Karpas-422 (cell line): ENCODE results near the gene GLP2R. TPM values are rescaled to one million over a fixed set of nuclear protein-coding genes. Genes with fewer than 3 reads are reported as not detected.

Experiments
- DNase-seq: peaks from one replicate; pipeline ENCODE4 v3.0.0-alpha.2; 2015
- H2AFZ ChIP-seq: fragments of 200-600 bp; sonication (generic); 2 replicates; pipeline ENCODE4 v1.6.1; 2014; ENCODE audit warnings: antibody characterized with exemption, low read length, mixed read lengths
- H3K27ac ChIP-seq: fragments of 200-600 bp; sonication (generic); 2 replicates; pipeline ENCODE4 v1.5.1; 2014; ENCODE audit warnings: mild to moderate bottlenecking, low read length, moderate library complexity
- H3K27me3 ChIP-seq: fragments of 200-600 bp; sonication (generic); 2 replicates; pipeline ENCODE4 v1.6.1; 2014; ENCODE audit warnings: low read length, mixed read lengths
- H3K36me3 ChIP-seq: fragments of 200-600 bp; sonication (generic); 2 replicates; pipeline ENCODE4 v1.6.1; 2014; ENCODE audit warnings: low read length, mixed read lengths; ENCODE audit not compliant: insufficient read depth
- H3K4me1 ChIP-seq: fragments of 200-600 bp; sonication (generic); 2 replicates; pipeline ENCODE4 v1.6.1; 2014; ENCODE audit warnings: mild to moderate bottlenecking, low read length, mixed read lengths
- H3K4me2 ChIP-seq: fragments of 200-600 bp; sonication (generic); 2 replicates; pipeline ENCODE4 v1.6.1; 2014; ENCODE audit warnings: low read length, low read depth, mild to moderate bottlenecking; ENCODE audit not compliant: poor library complexity, severe bottlenecking
- H3K4me3 ChIP-seq: fragments of 200-600 bp; sonication (generic); 2 replicates; pipeline ENCODE4 v1.5.1; 2014; ENCODE audit warnings: mild to moderate bottlenecking, antibody characterized with exemption, low read length, mixed read lengths
- H3K79me2 ChIP-seq: fragments of 200-600 bp; sonication (generic); 2 replicates; pipeline ENCODE4 v1.6.1; 2014; ENCODE audit warnings: mild to moderate bottlenecking, low read length, mixed read lengths
- H3K9ac ChIP-seq: fragments of 200-600 bp; sonication (generic); 2 replicates; pipeline ENCODE4 v1.6.0; 2014; ENCODE audit warnings: low read length
- H3K9me2 ChIP-seq: fragments of 200-600 bp; sonication (generic), shearing (Covaris generic); replicated peaks from 2 replicates; pipeline ENCODE4 v1.6.0; 2014; ENCODE audit warnings: mild to moderate bottlenecking, low read length, moderate library complexity; ENCODE audit not compliant: insufficient read depth
- H3K9me3 ChIP-seq: fragments of 300-700, 200-600 bp; sonication (generic); 2 replicates; pipeline ENCODE4 v1.6.1; 2014; ENCODE audit warnings: low read length, mixed read lengths
- H4K20me1 ChIP-seq: fragments of 200-600 bp; sonication (generic); 2 replicates; pipeline ENCODE4 v1.6.1; 2014; ENCODE audit warnings: mild to moderate bottlenecking, antibody characterized with exemption, low read length, low read depth; ENCODE audit not compliant: insufficient read depth
- total RNA-seq: library from RNA; depleted of rRNA; stranded (reverse); fragments of >200 nt; shearing (Covaris generic); gene quantifications from 2 replicates; pipeline ENCODE4 v1.2.3, GENCODE V29; 2014; ENCODE audit warnings: low replicate concordance; rRNA removed

The GLP2R gene
- total RNA-seq, 1 experiment from 2014 or later, result not detected

DNA sequence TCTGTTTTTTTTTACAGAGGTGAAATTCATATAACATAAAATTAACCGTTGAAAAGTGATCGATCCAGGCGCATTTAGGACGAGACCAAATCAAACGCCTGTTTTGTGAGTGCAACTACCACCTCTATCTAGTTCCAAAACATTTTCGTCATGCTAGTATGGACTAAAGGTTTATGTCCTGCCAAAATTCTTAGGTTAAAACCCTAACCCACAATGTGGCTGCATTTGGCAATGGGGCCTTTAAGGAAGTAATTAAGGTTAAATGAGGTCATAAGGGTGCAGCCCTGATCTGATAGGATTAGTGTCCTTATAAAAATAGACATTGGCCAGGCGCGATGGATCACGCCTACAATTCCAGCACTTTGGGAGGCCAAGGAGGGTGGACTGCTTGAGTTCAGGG lies 112.2 kb downstream of the GLP2R start:
- H3K27ac ChIP-seq, result no peak overlapping the region
- no peaks in the 10 kb centered on the region for H3K79me2 ChIP-seq
- no peaks in the 10 kb centered on the region; the same call in 1 of the 2 replicates for H4K20me1 ChIP-seq
- no peak overlapping the region for H2AFZ ChIP-seq
- H3K9me2 ChIP-seq, result no peaks in the 10 kb centered on the region
- H3K27me3 ChIP-seq, result no peaks in the 10 kb centered on the region
- H3K4me2 ChIP-seq, result no peak overlapping the region
- H3K4me1 ChIP-seq, result peaks cover 3% of the 10 kb centered on the region; the same call in 1 of the 2 replicates
- H3K9me3 ChIP-seq, result no peaks in the 10 kb centered on the region
- no peak overlapping the region for H3K9ac ChIP-seq
- no peak for DNase-seq
- H3K4me3 ChIP-seq, result no peak overlapping the region
- peaks cover 48% of the 10 kb centered on the region for H3K36me3 ChIP-seq

DNA sequence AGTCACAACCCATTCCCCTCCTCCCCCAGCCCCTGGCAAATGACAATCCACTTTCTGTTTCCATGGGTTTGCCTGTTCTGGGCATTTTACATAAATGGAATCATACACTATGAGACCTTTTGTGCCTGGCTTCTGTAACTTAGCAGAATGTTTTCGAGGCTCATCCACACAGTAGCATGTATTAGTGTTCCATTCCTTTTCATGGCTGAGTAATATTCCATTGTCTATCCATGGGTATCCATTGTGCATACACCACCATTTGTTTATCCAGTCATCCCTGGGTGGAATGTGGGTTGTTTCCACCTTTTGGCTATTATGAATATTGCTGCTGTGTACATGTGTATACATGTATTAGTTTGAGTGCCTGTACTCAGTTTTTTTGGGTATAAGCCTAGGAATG lies 113.0 kb downstream of the GLP2R start:
- Histone ChIP-seq H3K27ac (no peak overlapping the region), H3K4me2 (no peak overlapping the region), H3K4me1 (peaks cover 2% of the 10 kb centered on the region; the same call in 1 of the 2 replicates), H4K20me1 (no peaks in the 10 kb centered on the region; the same call in 1 of the 2 replicates), H3K9ac (no peak overlapping the region), H3K4me3 (no peak overlapping the region), H3K79me2 (no peaks in the 10 kb centered on the region), H3K36me3 (peaks cover 55% of the 10 kb centered on the region), H3K9me3 (no peaks in the 10 kb centered on the region), H2AFZ (no peak overlapping the region), H3K9me2 (no peaks in the 10 kb centered on the region), H3K27me3 (no peaks in the 10 kb centered on the region)
- no peak for DNase-seq

DNA sequence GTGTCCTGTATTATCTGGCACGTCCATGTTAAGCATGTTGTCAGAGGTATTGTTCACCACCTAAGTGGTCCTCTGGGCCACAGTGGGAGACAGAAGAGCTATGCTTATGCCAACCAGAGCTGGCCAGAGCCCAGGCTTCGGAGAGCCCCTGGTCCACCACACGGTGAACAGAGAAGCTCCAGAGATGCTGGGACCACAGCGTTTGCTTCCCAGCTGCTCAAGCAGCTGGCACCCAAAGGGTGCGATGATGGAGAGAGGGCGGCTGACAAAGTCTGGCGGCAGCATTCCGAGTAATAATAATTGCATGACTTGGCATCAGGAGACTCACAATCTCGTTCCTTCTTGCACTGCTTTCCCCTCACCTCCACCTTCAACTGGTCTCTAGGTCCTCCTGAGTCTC lies 115.1 kb downstream of the GLP2R start:
- Histone ChIP-seq H3K79me2 (no peaks in the 10 kb centered on the region), H3K9me2 (no peaks in the 10 kb centered on the region), H3K27me3 (no peaks in the 10 kb centered on the region), H3K4me1 (no peaks in the 10 kb centered on the region), H3K4me3 (no peak overlapping the region), H3K9me3 (no peaks in the 10 kb centered on the region), H4K20me1 (no peaks in the 10 kb centered on the region), H2AFZ (no peak overlapping the region), H3K36me3 (peaks cover 60% of the 10 kb centered on the region), H3K9ac (no peak overlapping the region), H3K4me2 (no peak overlapping the region), H3K27ac (no peak overlapping the region)
- DNase-seq, result no peak

GRCh38 chr17:9941305-9941704 lies 115.6 kb downstream of the GLP2R start:
- Histone ChIP-seq H3K9me2 (no peaks in the 10 kb centered on the region), H3K4me1 (no peaks in the 10 kb centered on the region), H3K36me3 (peaks cover 65% of the 10 kb centered on the region), H3K27ac (no peak overlapping the region), H2AFZ (no peak overlapping the region), H3K27me3 (no peaks in the 10 kb centered on the region), H4K20me1 (no peaks in the 10 kb centered on the region), H3K9me3 (no peaks in the 10 kb centered on the region), H3K79me2 (no peaks in the 10 kb centered on the region), H3K4me3 (no peak overlapping the region), H3K9ac (no peak overlapping the region), H3K4me2 (no peak overlapping the region)
- no peak for DNase-seq

Other genes starting within 250 kb of the GLP2R start
- gene CFAP52, start 249.3 kb upstream of the GLP2R start, total RNA-seq, result not detected in 2 replicates
- gene USP43, start 180.4 kb upstream of the GLP2R start, total RNA-seq, result 0.25 and 0.37 TPM in 2 replicates
- not detected in 2 replicates for gene DHRS7C, start 34.3 kb upstream of the GLP2R start, total RNA-seq
- not detected in 2 replicates for gene GSG1L2, start 3.8 kb upstream of the GLP2R start, total RNA-seq
- not detected in 2 replicates for gene RCVRN, start 79.3 kb downstream of the GLP2R start, total RNA-seq